Tibial nerve (tissue), 4 donors: ENCODE results near the gene LCN10.

Source experiments
- EP300 ChIP-seq, 2 donors: sonication (generic); formaldehyde crosslinking; IDR thresholded peaks; one replicate each; pipeline ENCODE4 v1.6.1; 2017; ENCODE audit warnings: antibody characterized with exemption in 2 of 2, mild to moderate bottlenecking in 1 of 2
- POLR2A ChIP-seq, 2 donors: fragments of 450-650 bp; IDR thresholded peaks; one replicate each; pipeline ENCODE4 v1.6.1; 2017; ENCODE audit warnings: antibody characterized with exemption in 2 of 2, mild to moderate bottlenecking in 2 of 2, moderate library complexity in 2 of 2
- TF ChIP-seq, protein P1 (sequence below), 5 experiments: fragments of 200-600 bp in 3 of 5; fragments of 450-650 bp in 2 of 5; sonication (generic) in 3 of 5; IDR thresholded peaks; one replicate each; pipeline ENCODE4 v1.5.1; 2016 to 2019; ENCODE audit warnings: antibody characterized with exemption in 5 of 5, mild to moderate bottlenecking in 3 of 5, moderate library complexity in 2 of 5

DNA sequence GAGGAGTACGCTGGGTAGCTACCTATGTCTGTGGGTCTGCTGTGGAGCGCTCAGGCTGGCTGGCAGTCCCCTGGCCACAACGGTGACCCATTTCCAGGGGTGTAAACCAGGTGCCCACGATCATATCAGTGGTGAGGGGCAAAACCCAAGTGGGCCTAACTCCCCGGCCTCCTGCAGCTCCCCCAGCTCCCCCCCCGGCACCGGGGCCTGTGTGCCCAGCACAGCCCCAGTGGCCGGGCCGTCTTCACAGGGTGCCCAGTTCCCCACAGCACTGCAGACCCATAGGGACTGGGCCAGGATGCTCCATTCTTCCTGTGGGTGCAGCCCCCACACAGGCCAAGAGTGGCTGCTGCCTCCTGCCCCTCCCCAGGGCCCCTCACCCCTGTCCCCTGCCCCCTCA is 16.3 kb upstream of the LCN10 start:
- TF ChIP-seq POLR2A (IDR thresholded peaks at IDR 0.05) (no peak), EP300 (IDR thresholded peaks at IDR 0.05) (no peak)
- TF ChIP-seq, protein P1, sequence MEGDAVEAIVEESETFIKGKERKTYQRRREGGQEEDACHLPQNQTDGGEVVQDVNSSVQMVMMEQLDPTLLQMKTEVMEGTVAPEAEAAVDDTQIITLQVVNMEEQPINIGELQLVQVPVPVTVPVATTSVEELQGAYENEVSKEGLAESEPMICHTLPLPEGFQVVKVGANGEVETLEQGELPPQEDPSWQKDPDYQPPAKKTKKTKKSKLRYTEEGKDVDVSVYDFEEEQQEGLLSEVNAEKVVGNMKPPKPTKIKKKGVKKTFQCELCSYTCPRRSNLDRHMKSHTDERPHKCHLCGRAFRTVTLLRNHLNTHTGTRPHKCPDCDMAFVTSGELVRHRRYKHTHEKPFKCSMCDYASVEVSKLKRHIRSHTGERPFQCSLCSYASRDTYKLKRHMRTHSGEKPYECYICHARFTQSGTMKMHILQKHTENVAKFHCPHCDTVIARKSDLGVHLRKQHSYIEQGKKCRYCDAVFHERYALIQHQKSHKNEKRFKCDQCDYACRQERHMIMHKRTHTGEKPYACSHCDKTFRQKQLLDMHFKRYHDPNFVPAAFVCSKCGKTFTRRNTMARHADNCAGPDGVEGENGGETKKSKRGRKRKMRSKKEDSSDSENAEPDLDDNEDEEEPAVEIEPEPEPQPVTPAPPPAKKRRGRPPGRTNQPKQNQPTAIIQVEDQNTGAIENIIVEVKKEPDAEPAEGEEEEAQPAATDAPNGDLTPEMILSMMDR (IDR thresholded peaks at IDR 0.05): no peak
